ENCODE data around the gene CATSPER1. TPM values are rescaled to one million over a fixed set of nuclear protein-coding genes. Genes with fewer than 3 reads are reported as not detected.

CATSPER1 gene
- total RNA-seq, 4 donors from 2014 or later: 0.52 TPM; not detected in 3

GRCh38 chr11:66020212-66020611 is 6.1 kb downstream of the CATSPER1 start:
- Histone ChIP-seq H3K27ac (replicated peaks in 1 of 4) (no peak overlapping the region), H3K4me3 (no peak overlapping the region), H3K9me3 (no peaks in the 10 kb centered on the region), H3K36me3 (no peaks in the 10 kb centered on the region), H3K4me1 (peaks cover 7 to 14% (median 11%) of the 10 kb centered on the region in 4 donors), H3K27me3 (peaks cover 0 to under 1% (median 0%) of the 10 kb centered on the region in 4 donors)
- WGBS: 74% methylated on average over 8 of the region's 8 CpGs
- no peak for DNase-seq (ENCODE audit: extremely low spot score)
- no peak for TF ChIP-seq POLR2A (IDR thresholded peaks at IDR 0.05; ENCODE audit: low read depth)
- intact Hi-C loops (cut with DNase I): no loop called here

- WGBS: 77% methylated on average over 4 of the region's 4 CpGs
- intact Hi-C loops (cut with DNase I): no loop called here
These were observed 9.0 kb downstream of the CATSPER1 start for GRCh38 chr11:66017321-66017720.

GRCh38 chr11:66016793-66017177 is 9.5 kb downstream of the CATSPER1 start:
- H3K27ac ChIP-seq (replicated peaks in 1 of 4): no peak overlapping the region
- intact Hi-C loops (cut with DNase I): no loop called here

More at GRCh38 chr11:66017321-66017720, 9.0 kb downstream of the CATSPER1 start:
- Histone ChIP-seq H3K27ac (replicated peaks in 1 of 4) (no peak overlapping the region), H3K4me1 (peaks cover 4 to 11% (median 7%) of the 10 kb centered on the region in 4 donors), H3K27me3 (peaks cover 0 to 26% (median 13%) of the 10 kb centered on the region in 4 donors), H3K4me3 (no peak overlapping the region), H3K9me3 (no peaks in the 10 kb centered on the region), H3K36me3 (no peaks in the 10 kb centered on the region)
- no peak for DNase-seq (ENCODE audit: extremely low spot score)
- no peak for TF ChIP-seq POLR2AphosphoS5 (IDR thresholded peaks at IDR 0.05)

GRCh38 chr11:66015936-66016792 is 10.1 kb downstream of the CATSPER1 start:
- no peaks in the 10 kb centered on the region for H3K9me3 ChIP-seq
- TF ChIP-seq EP300 (IDR thresholded peaks at IDR 0.05): no peak
- TF ChIP-seq POLR2AphosphoS5 (IDR thresholded peaks at IDR 0.05): no peak
- TF ChIP-seq POLR2A (IDR thresholded peaks at IDR 0.05; ENCODE audit: low read depth): no peak
- no peak for TF ChIP-seq CTCF (IDR thresholded peaks at IDR 0.05)
- H3K27ac ChIP-seq (replicated peaks in 1 of 4): no peak overlapping the region
- intact Hi-C loops (cut with DNase I): no loop called here
- no peaks in the 10 kb centered on the region for H3K36me3 ChIP-seq
- DNase-seq (ENCODE audit: extremely low spot score): no peak
- 85% methylated on average over 17 of the region's 18 CpGs for WGBS
- H3K27me3 ChIP-seq: peaks cover 0 to 36% (median 22%) of the 10 kb centered on the region in 4 donors
- no peak overlapping the region for H3K4me3 ChIP-seq
- peaks cover 10 to 14% (median 11%) of the 10 kb centered on the region in 4 donors for H3K4me1 ChIP-seq

More at GRCh38 chr11:66016793-66017177, 9.5 kb downstream of the CATSPER1 start:
- DNase-seq (ENCODE audit: extremely low spot score): no peak
- Histone ChIP-seq H3K36me3 (no peaks in the 10 kb centered on the region), H3K4me1 (peaks cover 6 to 11% (median 8%) of the 10 kb centered on the region in 4 donors), H3K9me3 (no peaks in the 10 kb centered on the region), H3K4me3 (no peak overlapping the region), H3K27me3 (peaks cover 0 to 31% (median 18%) of the 10 kb centered on the region in 4 donors)
- WGBS: 95% methylated on average over 8 of the region's 10 CpGs
- no peak for TF ChIP-seq CTCF (IDR thresholded peaks at IDR 0.05)

- Histone ChIP-seq H3K4me3 (no peak overlapping the region), H3K9me3 (no peaks in the 10 kb centered on the region), H3K27me3 (peaks cover 0 to 36% (median 22%) of the 10 kb centered on the region in 4 donors), H3K4me1 (peaks cover 10 to 14% (median 11%) of the 10 kb centered on the region in 4 donors), H3K36me3 (no peaks in the 10 kb centered on the region), H3K27ac (replicated peaks in 1 of 4) (no peak overlapping the region)
- TF ChIP-seq EP300 (IDR thresholded peaks at IDR 0.05): no peak
- 73% methylated on average over 5 of the region's 7 CpGs for WGBS
- DNase-seq (ENCODE audit: extremely low spot score): no peak
- intact Hi-C loops (cut with DNase I): no loop called here
These were observed 10.8 kb downstream of the CATSPER1 start for GRCh38 chr11:66015454-66015881.

DNA sequence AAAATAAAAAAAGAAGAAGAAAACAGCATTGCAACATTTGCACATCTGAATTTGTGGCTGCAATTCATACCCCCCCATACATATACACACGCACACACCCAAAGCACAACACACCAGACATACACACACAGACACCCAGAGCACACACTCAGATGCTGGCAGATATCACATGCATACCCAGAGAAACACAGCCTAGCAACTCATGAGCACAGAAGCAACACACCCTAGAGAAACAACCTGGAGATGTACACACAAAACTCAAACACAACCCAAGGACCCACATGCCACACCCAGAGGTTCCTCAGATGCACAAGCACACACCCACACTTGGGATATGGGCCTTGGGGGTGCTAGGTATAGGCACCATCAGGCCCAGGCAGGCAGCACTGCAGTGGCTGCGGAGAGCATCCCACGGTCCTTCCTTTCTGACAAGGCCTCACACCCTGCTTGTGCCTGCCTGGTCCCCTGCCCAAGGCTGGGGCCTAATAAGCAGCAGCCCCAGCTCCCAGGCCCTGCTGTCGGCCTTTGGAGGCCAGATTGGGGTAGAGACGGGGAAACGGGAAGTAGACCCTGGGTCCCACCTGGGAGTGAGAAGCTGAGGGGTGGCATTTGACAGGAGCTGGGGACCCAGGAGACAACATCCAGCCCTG is 11.3 kb downstream of the CATSPER1 start:
- no peak overlapping the region for H3K27ac ChIP-seq (replicated peaks in 1 of 4)
- DNase-seq (ENCODE audit: extremely low spot score): no peak
- 83% methylated on average over 6 of the region's 6 CpGs for WGBS

More for the DNA sequence above, 11.3 kb downstream of the CATSPER1 start:
- intact Hi-C loops (cut with DNase I): no loop called here
- Histone ChIP-seq H3K4me1 (peaks cover 10 to 14% (median 11%) of the 10 kb centered on the region in 4 donors), H3K9me3 (no peaks in the 10 kb centered on the region), H3K27me3 (peaks cover 0 to 36% (median 22%) of the 10 kb centered on the region in 4 donors), H3K36me3 (no peaks in the 10 kb centered on the region), H3K4me3 (no peak overlapping the region)
- TF ChIP-seq EP300 (IDR thresholded peaks at IDR 0.05): no peak
- TF ChIP-seq POLR2AphosphoS5 (IDR thresholded peaks at IDR 0.05): no peak
- no peak for TF ChIP-seq CTCF (IDR thresholded peaks at IDR 0.05)
- no peak for TF ChIP-seq POLR2A (IDR thresholded peaks at IDR 0.05; ENCODE audit: low read depth)

Measured in esophagus muscularis mucosa (tissue), 4 donors.